ENCODE data around the gene SLC27A1.

The SLC27A1 gene

GRCh38 chr19:17540174-17540573, 69.8 kb downstream of the SLC27A1 start:
- Histone ChIP-seq H3K4me1 (ENCODE audit: low read length) (no peaks in the 10 kb centered on the region), H3K27me3 (replicated peaks; ENCODE audit: insufficient read depth, low read length) (peaks cover 85% of the 10 kb centered on the region), H3K9ac (ENCODE audit: low read length) (no peak overlapping the region), H2AFZ (ENCODE audit: low read length) (no peak overlapping the region), H4K20me1 (ENCODE audit: insufficient read depth, low read length) (no peaks in the 10 kb centered on the region), H3K4me2 (ENCODE audit: low read depth, low read length) (no peak overlapping the region), H3K9me2 (replicated peaks; ENCODE audit: insufficient read depth, low read length) (no peaks in the 10 kb centered on the region), H3K27ac (ENCODE audit: low read length) (no peak overlapping the region), H3F3A (ENCODE audit: insufficient read depth, low read length) (no peaks in the 10 kb centered on the region), H3K4me3 (ENCODE audit: low read length) (no peak overlapping the region), H3K9me3 (replicated peaks; ENCODE audit: insufficient read depth, low read length) (no peaks in the 10 kb centered on the region), H3K36me3 (replicated peaks; ENCODE audit: insufficient read depth, low read length) (no peaks in the 10 kb centered on the region), H3K79me2 (ENCODE audit: low read length) (no peaks in the 10 kb centered on the region)
- TF ChIP-seq CTCF (IDR thresholded peaks at IDR 0.05; ENCODE audit: low read length) (no peak), EZH2phosphoT487 (IDR thresholded peaks at IDR 0.05; ENCODE audit: low read length) (no peak), EZH2 (optimal IDR thresholded peaks at IDR 0.05; ENCODE audit: low read depth, low read length) (no peak)
- DNase-seq = no peak

GRCh38 chr19:17541184-17541759, 70.9 kb downstream of the SLC27A1 start:
- H4K20me1 ChIP-seq (ENCODE audit: insufficient read depth, low read length) = no peaks in the 10 kb centered on the region
- TF ChIP-seq EZH2phosphoT487 (IDR thresholded peaks at IDR 0.05; ENCODE audit: low read length) (no peak), EZH2 (optimal IDR thresholded peaks at IDR 0.05; ENCODE audit: low read depth, low read length) (no peak), CTCF (IDR thresholded peaks at IDR 0.05; ENCODE audit: low read length) (no peak)

GRCh38 chr19:17542042-17542441, 71.7 kb downstream of the SLC27A1 start:
- no peak overlapping the region for H3K27ac ChIP-seq (ENCODE audit: low read length)
- H3K79me2 ChIP-seq (ENCODE audit: low read length) = no peaks in the 10 kb centered on the region
- H3K9ac ChIP-seq (ENCODE audit: low read length) = no peak overlapping the region

More at GRCh38 chr19:17541184-17541759, 70.9 kb downstream of the SLC27A1 start:
- Histone ChIP-seq H3K4me2 (ENCODE audit: low read depth, low read length) (no peak overlapping the region), H3K9me2 (replicated peaks; ENCODE audit: insufficient read depth, low read length) (no peaks in the 10 kb centered on the region), H3K27me3 (replicated peaks; ENCODE audit: insufficient read depth, low read length) (peaks cover 76% of the 10 kb centered on the region), H3K36me3 (replicated peaks; ENCODE audit: insufficient read depth, low read length) (no peaks in the 10 kb centered on the region), H2AFZ (ENCODE audit: low read length) (no peak overlapping the region), H3K27ac (ENCODE audit: low read length) (no peak overlapping the region), H3F3A (ENCODE audit: insufficient read depth, low read length) (no peaks in the 10 kb centered on the region), H3K79me2 (ENCODE audit: low read length) (no peaks in the 10 kb centered on the region), H3K4me3 (ENCODE audit: low read length) (no peak overlapping the region), H3K4me1 (ENCODE audit: low read length) (no peaks in the 10 kb centered on the region), H3K9me3 (replicated peaks; ENCODE audit: insufficient read depth, low read length) (no peaks in the 10 kb centered on the region), H3K9ac (ENCODE audit: low read length) (no peak overlapping the region)
- no peak for DNase-seq

More at GRCh38 chr19:17542042-17542441, 71.7 kb downstream of the SLC27A1 start:
- peaks cover 74% of the 10 kb centered on the region for H3K27me3 ChIP-seq (replicated peaks; ENCODE audit: insufficient read depth, low read length)
- no peaks in the 10 kb centered on the region for H3K36me3 ChIP-seq (replicated peaks; ENCODE audit: insufficient read depth, low read length)
- no peak for DNase-seq
- no peaks in the 10 kb centered on the region for H3K9me3 ChIP-seq (replicated peaks; ENCODE audit: insufficient read depth, low read length)
- H3K9me2 ChIP-seq (replicated peaks; ENCODE audit: insufficient read depth, low read length) = no peaks in the 10 kb centered on the region
- H3F3A ChIP-seq (ENCODE audit: insufficient read depth, low read length) = no peaks in the 10 kb centered on the region
- H2AFZ ChIP-seq (ENCODE audit: low read length) = no peak overlapping the region
- no peaks in the 10 kb centered on the region for H3K4me1 ChIP-seq (ENCODE audit: low read length)
- no peak overlapping the region for H3K4me2 ChIP-seq (ENCODE audit: low read depth, low read length)
- no peaks in the 10 kb centered on the region for H4K20me1 ChIP-seq (ENCODE audit: insufficient read depth, low read length)
- TF ChIP-seq EZH2phosphoT487 (IDR thresholded peaks at IDR 0.05; ENCODE audit: low read length) = no peak
- no peak for TF ChIP-seq CTCF (IDR thresholded peaks at IDR 0.05; ENCODE audit: low read length)
- no peak for TF ChIP-seq EZH2 (optimal IDR thresholded peaks at IDR 0.05; ENCODE audit: low read depth, low read length)
- no peak overlapping the region for H3K4me3 ChIP-seq (ENCODE audit: low read length)

Measured in MM.1S (cell line).